AG04449 (cell line): Measurements from ENCODE around the gene CFAP69.

Experiments used
- CTCF ChIA-PET: fragments of 350-600 bp; formaldehyde crosslinking; extraction: SDS; loops from one replicate; lab custom pipeline; 2021; ENCODE audit warnings: antibody characterized with exemption; lab: Yijun Ruan, JAX
- POLR2A ChIA-PET: fragments of 400-600, 350-600 bp; formaldehyde crosslinking; extraction: SDS; loops from one replicate; lab custom pipeline; 2020; ENCODE audit warnings: antibody characterized with exemption, inconsistent platforms; lab: Yijun Ruan, JAX
- DNase-seq: peaks from one replicate; pipeline ENCODE4 v3.0.0-alpha.2; 2010; ENCODE audit warnings: low read depth, low spot score
- H3K4me3 ChIP-seq: 2 replicates; pipeline ENCODE4 v1.5.1; 2011; ENCODE audit warnings: low read depth, mild to moderate bottlenecking, control low read depth, low read length
- TF ChIP-seq, protein P1 (sequence below): IDR thresholded peaks from one replicate; pipeline ENCODE4 v1.5.1; 2011; ENCODE audit warnings: mild to moderate bottlenecking, moderate library complexity, low read length, control low read depth, inconsistent platforms; ENCODE audit not compliant: insufficient read depth; ENCODE audit errors: missing control alignments

CFAP69 gene

GRCh38 chr7:90244909-90245851 lies at the start of gene CFAP69:
TSS of gene CFAP69 (plus strand) at chr7:90245174. CDS start at chr7:90245425, 251 bp downstream.
- CTCF ChIA-PET: interaction anchor here (0.6 to 2.0 kb wide), 8 partner anchors 9 to 93 kb away, joined by 3 to 9 read pairs (median 3); partner anchors contain the start of genes STEAP1 and STEAP2

GRCh38 chr7:90201500-90202195 lies 43.3 kb upstream of the CFAP69 start:
- no peak for DNase-seq
- CTCF ChIA-PET: no interaction called here
- TF ChIP-seq, protein P1, sequence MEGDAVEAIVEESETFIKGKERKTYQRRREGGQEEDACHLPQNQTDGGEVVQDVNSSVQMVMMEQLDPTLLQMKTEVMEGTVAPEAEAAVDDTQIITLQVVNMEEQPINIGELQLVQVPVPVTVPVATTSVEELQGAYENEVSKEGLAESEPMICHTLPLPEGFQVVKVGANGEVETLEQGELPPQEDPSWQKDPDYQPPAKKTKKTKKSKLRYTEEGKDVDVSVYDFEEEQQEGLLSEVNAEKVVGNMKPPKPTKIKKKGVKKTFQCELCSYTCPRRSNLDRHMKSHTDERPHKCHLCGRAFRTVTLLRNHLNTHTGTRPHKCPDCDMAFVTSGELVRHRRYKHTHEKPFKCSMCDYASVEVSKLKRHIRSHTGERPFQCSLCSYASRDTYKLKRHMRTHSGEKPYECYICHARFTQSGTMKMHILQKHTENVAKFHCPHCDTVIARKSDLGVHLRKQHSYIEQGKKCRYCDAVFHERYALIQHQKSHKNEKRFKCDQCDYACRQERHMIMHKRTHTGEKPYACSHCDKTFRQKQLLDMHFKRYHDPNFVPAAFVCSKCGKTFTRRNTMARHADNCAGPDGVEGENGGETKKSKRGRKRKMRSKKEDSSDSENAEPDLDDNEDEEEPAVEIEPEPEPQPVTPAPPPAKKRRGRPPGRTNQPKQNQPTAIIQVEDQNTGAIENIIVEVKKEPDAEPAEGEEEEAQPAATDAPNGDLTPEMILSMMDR: no peak
- POLR2A ChIA-PET: no interaction called here
- no peak overlapping the region for H3K4me3 ChIP-seq

More at GRCh38 chr7:90244909-90245851, at the start of gene CFAP69:
- H3K4me3 ChIP-seq: peak within 1 kb of the TSS; percentile 90
- POLR2A ChIA-PET: no interaction called here
- TF ChIP-seq, protein P1: peak; percentile 53
- no peak for DNase-seq

DNA sequence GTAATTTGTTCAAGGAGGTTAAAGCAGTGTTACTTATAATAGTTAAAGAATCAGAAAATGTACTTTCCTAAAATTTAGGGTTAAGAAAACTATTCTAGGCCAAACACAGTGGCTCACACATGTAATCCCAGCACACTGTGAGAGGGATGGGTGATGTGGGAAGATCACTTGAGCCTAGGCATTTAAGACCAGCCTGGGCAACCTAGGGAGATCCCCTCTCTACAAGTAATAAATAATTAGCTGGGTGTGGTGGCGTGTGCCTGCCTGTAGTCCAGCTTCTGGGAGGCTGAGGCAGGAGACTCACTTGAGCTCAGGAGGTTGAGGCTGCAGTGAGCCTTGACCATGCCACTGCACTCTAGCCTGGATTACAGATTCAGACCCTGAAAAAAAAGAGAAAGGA lies 37.0 kb upstream of the CFAP69 start:
- POLR2A ChIA-PET: no interaction called here
- TF ChIP-seq, protein P1: no peak
- H3K4me3 ChIP-seq: no peak overlapping the region
- no peak for DNase-seq
- CTCF ChIA-PET: no interaction called here

DNA sequence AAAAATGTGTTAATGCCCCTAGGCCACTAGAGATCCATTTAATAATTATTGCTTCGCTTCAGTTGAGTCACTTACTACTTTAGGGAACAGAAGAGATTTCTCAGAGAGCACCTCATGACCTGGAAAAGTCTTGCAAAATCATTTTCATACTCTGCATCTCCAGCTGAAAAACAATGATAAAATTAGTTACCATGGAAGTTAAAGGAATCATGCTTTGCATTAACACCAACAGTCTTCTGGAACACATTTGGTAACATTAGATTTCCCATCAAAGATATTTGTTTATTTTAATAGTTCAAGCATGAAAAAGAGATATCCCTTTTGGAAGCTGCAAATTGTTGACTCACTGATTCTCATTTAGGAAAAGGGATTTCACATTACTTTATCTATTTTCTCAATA lies 35.2 kb upstream of the CFAP69 start:
- ChIA-PET POLR2A (no interaction called here), CTCF (no interaction called here)
- DNase-seq: no peak
- no peak overlapping the region for H3K4me3 ChIP-seq
- TF ChIP-seq, protein P1: no peak

DNA sequence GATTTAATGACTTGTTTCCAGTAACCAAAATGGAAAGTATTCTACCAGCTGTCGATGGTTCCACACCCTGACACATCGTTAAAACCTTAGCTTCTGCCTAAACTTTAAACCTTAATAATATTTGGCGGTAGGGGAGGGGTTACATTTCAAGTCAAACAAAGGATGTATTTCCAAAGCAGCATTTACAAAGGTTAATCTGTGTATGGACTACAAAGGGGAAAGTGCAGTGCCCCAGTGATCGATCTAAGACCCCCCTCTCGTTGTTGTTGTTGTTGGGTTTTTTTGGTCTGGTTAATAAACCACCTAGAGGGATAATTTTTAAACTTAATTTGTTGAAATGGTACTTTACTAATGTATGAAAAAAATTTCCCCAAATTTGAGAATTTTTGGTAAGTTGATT lies 34.5 kb upstream of the CFAP69 start:
- H3K4me3 ChIP-seq: no peak overlapping the region
- ChIA-PET CTCF (interaction anchor here (0.9 to 2.6 kb wide), 10 partner anchors 19 to 58 kb away, joined by 3 to 13 read pairs (median 6); partner anchors contain the start of gene STEAP1), POLR2A (interaction anchor here (1.4 to 2.1 kb wide), 2 partner anchors 15 to 17 kb away, joined by 5 to 9 read pairs; no protein-coding TSS in a partner anchor)

More for the DNA sequence above, 34.5 kb upstream of the CFAP69 start:
- no peak for DNase-seq
- TF ChIP-seq, protein P1: no peak
